ENCODE measurements around the gene AREL1.

- no peak for TF ChIP-seq CTCF (conservative IDR thresholded peaks at IDR 0.05; ENCODE audit: low read length)
- TF ChIP-seq EZH2phosphoT487 (IDR thresholded peaks at IDR 0.05; ENCODE audit: borderline replicate concordance): no peak
These were observed 43.0 kb downstream of the AREL1 start for GRCh38 chr14:74669846-74670245.
